Fibroblast of skin of scalp (primary cell): ENCODE results near the gene FSD1L.
"Not testable (repeated sequence)": the region's sequence is repeated elsewhere in the genome, so short reads cannot be mapped to it uniquely, and the experiment has no call there.

ENCODE experiments used
- DNase-seq: peaks from one replicate; pipeline ENCODE4 v3.0.0-alpha.2; 2013

FSD1L gene

DNA sequence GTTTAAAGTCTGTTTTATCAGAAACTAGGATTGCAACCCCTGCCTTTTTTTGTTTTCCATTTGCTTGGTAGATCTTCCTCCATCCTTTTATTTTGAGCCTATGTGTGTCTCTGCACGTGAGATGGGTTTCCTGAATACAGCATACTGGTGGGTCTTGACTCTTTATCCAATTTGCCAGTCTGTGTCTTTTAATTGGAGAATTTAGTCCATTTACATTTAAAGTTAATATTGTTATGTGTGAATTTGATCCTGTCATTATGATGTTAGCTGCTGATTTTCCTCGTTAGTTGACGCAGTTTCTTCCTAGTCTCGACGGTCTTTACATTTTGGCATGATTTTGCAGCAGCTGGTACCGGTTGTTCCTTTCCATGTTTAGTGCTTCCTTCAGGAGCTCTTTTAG lies 132.1 kb downstream of the FSD1L start:
- DNase-seq: not testable (repeated sequence)

- DNase-seq: not testable (repeated sequence)
Measured at GRCh38 chr9:105581550-105581949, 133.7 kb downstream of the FSD1L start.

GRCh38 chr9:105593145-105593544 lies 145.3 kb downstream of the FSD1L start:
- no peak for DNase-seq
